HG03520 (cell line): ENCODE data around the gene EGLN3.
"Not testable (repeated sequence)": the region's sequence is repeated elsewhere in the genome, so short reads cannot be mapped to it uniquely, and the experiment has no call there.

Experiments used
- ATAC-seq: cut with Tn5 transposase; IDR thresholded peaks from one replicate; pipeline ENCODE4 v1.9.1; 2021; ENCODE audit warnings: mild to moderate bottlenecking, moderate library complexity; ENCODE audit not compliant: unreplicated experiment

EGLN3 gene

DNA sequence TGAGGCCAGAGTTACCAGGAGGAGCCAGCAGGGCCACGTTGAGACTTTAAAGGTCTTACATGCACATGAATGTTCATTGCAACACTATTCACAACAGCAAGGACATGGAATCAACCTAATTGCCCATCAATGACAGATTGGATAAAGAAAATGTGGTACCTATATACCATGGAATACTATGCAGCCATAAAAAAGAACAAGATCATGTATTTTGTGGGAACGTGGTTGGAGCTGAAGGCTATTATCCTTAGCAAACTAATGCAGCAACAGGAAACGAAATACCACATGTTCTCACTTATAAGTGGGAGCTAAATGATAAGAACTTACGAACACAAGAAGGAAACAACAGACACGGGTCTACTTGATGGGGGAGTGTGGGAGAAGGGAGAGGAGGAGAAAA is 11.6 kb upstream of the EGLN3 start:
- ATAC-seq, result not testable (repeated sequence)

DNA sequence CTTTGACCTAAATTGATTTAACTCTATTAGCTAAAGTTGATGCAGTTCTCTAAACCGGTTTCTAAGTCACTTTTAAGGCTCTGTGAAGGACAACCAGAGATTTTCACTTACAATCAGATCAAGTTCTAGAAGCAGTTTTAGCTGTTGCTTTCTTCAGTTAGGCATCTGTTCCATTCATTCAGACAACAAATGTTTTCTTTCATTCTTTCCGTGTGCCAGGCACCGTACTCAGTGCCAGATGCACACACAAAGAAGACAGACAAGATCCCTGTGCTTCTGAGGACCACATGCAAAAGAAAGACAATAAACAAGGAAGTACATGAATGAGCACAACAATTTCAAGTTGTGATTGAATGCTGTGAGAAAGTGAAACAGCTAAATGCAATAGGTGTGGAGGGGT is 11.1 kb upstream of the EGLN3 start:
- no peak for ATAC-seq

DNA sequence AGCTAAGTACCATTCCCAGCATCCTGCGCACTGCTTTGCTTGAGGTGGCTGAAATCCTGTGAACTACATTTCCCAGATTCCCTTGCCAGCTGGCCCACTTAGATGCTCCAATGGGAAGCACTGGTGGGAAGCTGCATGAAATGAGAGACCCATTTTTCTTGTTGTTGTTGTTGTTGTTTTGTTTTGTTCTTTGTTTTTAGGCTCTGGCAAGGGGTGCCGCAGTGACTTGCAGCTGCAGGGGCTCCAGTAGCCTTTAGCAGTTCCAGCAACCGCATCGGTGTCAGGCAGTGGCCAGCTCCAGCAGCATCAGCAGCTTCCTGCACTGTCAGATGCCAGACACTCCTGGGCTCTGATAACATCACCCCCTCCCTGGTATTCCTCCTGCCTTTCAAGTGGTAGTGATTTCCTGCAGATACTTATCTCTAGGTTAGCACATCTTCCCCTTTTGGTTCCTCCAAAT is 8.8 kb upstream of the EGLN3 start:
- no peak for ATAC-seq

DNA sequence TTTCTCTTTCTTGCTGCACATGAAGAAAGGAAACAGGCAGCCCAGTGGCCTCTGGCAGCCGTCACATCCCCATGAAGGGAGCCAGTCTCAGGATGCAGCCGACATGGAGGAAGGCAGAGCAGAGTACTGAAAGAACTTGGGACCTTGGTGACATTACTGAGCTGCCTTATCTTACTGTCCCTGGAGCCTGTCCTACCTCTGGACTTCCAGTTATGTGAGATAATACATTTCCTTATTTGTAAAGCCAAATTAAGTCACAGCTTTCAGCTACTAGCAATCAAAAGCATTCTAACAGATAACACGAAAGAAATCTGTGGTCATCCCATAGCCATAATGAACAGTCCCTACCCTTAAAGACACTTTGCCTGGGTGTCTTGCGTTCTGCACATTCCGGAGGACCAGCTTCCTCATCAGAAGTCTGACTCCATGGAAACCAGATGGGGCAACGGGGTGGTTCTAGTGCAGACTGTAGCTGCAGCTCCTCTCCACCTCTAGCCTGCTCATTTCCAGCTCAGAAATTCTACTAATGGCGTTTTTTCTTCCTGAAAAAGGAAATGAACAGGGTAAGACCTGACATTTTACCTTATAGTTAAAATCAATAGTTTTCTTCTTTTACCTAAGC is 7.8 kb upstream of the EGLN3 start:
- ATAC-seq, result no peak

DNA sequence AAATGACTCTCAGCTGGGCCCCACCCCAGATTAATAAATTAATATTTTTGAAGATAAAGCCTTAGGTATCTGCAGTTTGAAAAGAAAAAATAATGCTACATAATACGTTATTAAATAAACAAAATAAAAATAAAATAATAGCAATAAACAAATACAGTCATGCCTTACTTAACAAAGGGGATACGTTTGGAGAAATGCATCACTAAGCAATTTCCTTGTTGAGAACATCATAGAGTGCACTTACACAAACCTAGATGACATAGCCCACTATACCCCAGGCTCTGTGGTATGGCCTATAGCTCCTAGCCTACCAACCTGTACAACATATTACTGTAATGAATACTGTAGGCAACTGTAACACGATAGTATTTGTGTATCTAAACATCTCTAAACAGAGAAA is 7.1 kb upstream of the EGLN3 start:
- no peak for ATAC-seq

DNA sequence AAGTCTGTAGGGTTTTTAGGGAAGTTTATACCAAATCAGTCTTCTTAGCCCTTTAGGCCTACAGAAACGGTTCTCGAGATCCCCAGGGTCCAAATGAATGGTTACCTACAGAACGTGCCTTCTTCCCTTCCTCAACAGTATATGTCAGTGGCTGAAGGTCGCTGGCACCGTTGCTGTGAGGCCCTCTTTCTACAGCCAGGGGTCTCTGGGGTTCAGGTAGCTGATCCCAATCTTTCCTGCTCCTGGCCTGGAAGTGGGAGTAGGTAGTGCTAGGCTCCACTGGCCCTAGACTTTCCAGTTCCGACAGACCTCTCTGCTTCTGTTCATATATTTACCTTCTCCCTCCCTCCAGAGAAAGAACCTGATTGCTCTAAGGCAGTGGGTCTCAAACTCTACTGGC is 6.4 kb upstream of the EGLN3 start:
- ATAC-seq, result no peak

DNA sequence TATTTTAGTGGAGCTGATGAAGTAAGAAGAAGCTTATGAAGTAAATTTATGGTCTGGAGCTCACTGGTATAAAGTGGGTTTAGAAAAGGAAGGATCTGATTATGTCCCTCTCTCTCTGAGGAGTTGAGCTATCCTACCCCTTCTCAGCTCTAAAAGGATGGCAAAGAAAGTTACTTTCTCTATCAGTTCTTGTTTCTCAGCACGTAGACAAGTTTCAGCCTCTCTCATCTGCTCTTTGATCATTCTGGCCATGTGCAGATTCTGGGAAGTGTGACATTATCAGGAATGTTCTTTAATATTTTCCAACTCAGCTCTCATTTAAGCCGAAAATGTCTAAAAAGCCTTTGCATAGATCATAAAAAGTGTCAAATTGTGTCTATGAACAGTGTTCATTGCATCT is 5.8 kb upstream of the EGLN3 start:
- ATAC-seq, result no peak

DNA sequence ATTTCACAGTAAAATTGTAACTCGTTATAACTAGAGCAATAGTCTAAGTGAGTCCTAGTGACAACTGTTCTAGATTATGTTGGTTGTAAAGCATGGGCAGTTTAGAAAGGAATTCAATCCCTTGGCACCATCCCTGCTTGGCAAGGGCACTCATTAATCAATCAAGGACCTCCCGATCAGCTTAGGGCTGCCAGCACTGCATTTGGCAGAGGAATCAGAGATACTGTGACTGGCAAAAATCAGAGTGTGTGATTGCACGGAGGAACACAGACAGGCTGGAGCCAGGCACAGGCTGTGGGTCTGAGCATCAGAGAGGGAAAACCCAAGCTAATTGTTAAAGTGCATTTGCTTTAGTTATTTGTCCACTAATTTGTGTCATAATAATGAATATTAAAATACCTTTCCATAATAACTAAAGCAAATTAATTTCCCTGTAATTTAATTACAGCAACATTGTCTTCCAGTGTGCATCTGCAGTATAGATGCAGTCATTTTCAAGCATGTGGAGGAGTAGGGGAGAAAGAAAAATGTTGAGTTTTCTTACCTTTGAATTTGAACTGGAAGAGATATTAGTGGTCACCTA is 3.2 kb upstream of the EGLN3 start:
- no peak for ATAC-seq

DNA sequence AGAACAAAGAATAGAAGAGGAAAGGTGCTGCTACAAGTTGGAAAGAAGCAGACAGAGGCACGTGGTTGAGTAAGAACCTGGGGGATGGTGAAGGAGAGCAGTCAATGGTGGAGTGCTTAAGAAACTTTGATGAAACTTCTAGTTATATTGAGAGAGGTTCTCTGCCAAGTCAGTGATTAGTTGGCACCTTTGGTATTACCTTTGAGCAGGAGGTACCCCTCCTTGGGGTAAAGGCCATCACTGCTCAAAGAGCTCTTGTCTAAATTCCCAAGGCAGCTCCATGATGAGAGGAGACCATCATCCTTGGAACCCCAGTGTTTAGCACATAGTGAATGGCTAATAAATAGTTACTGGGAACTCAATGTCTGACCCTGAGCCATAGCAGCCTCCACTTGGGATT is 1.7 kb upstream of the EGLN3 start:
- ATAC-seq, result no peak

DNA sequence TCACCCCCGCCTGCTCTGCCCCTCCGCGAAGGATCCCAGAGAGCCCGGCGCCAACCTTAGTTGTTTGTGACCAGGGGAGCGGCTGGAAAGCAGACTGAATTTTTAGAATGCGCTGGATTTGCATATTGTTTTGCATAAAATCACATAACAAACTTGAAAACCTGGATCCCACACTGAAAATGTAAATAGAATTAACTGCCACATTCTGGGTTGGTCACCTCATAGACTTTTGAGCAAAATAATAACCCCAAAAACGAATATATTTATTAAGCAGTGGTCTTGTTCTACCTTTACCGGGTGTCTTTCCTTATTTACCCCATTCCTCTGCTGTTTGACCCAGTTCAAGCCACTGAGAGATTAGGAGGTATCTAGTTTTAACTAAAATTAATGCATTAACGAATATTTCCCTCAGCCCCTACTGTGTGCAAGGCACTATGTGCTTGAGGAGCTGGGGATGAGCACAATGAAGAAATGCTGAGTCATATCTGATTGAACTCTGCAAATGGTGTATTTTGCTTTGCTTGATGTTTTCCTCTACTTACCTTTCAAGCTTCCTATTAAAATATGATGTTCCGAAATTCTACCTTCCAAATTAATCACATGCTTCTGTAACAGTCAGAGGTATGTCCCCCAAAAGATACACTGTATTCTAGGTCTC is 438 bp upstream of the EGLN3 start:
- no peak for ATAC-seq

DNA sequence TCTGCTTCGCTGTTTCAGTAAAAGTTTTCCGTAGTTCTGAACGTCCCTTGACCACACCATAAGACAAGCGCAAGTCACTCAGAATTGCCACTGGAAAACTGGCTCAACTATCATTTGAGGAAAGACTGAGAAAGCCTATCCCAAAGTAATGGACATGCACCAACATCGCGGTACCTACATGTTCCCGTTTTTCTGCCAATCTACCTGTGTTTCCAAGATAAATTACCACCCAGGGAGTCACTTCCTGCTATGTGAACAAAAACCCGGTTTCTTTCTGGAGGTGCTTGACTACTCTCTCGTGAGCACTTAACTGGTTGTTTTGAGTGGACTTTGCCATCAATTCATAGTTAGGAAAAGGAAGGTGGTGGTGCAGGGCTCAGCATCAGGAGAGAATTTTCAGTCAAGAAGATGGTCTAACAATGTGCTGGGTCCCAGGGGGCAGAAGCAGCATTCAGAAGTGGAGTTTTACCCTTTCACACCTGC is 1.4 kb downstream of the EGLN3 start:
- ATAC-seq, result no peak

DNA sequence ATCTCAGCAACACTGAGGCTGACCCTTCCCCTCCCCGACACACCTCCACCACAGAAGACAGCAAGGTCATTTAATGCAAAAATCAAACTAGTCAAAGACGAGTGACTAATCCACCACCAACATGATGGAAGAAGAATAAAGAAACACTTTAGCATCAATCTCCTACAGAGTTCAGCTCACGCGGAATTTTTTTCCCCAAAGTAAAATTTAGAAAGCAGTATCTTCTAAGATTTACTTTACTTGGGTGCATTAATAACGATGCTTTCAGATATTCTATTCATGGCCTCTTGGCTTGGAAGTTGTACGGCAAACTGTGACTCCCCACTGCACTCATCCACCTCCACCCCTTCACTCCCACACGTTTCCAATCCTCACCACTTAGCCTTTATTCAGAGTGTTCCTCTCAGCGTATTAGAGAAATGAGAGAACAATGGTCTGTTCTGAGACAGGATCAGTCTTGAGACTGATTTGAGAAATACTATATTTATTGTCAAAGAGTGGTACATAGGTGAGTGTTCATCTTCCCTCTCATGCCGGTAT is 1.9 kb downstream of the EGLN3 start:
- ATAC-seq, result no peak

DNA sequence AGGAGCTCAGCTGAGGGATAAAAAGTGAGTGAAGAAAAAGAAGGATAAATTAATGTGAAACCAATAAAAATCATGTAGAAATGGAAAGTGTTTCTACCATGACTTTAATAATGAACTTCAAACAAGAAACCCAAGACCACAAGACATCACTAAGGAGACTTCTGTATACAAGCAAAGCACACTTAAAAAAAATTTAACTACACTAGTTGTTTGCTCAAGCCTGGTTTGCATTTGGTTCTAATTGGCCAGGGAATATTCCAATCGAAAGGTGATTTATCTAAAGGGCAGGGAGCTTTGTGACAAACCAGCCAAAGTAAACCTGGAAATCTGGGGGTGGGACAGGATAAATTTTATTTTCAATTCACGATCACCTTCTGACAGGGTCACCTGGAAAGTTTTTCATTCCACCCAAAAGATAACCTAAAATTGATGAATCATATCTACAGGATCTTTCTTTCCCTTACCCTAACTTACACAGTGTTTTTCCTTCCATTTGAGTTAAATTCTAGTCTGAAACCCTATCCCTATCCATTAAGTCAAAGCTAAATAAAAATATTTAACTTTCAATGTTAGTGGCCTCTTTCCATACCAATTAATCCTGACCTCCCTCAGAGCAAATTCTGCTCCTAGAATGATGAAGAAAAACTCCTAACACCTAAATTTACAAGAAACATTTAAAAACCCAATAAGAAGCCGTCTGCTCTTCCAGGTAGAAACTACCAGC is 2.6 kb downstream of the EGLN3 start:
- ATAC-seq, result no peak

DNA sequence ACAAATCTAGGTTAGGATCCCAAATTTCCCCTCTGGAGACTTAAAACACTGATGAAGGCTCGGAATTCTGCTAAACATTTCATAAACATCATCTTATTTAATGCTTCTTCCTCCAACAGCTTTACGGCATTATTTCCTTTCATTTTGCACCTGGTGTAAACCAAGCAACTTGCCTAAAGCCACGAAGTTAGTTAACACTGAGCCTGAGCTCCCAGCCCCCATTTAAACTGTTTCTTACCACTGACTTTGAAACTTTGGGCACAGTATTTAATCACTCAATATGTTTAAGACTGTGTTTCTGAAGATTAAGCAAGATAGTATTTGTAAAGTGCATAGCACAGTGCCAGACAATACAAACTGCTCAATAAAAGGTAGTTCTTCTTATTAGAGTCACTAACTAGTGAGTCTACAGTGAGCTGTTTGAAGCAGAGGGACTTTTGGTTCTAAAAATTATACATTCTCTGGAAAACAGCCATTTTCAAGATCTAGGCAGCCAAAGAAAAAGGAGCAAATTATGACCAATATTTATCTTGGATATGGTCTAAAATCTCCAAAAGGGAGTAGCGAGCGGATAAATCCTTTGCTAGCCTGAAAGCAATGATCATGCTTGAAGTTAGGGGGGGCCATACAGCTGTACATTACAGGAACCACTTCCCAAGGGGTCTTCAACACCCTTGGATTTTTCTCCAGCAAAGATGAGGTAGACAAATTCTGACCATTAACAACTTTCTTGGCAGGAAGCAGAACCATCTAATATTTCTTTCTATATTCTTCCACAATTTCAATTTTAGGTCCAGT is 4.0 kb downstream of the EGLN3 start:
- ATAC-seq, result no peak

DNA sequence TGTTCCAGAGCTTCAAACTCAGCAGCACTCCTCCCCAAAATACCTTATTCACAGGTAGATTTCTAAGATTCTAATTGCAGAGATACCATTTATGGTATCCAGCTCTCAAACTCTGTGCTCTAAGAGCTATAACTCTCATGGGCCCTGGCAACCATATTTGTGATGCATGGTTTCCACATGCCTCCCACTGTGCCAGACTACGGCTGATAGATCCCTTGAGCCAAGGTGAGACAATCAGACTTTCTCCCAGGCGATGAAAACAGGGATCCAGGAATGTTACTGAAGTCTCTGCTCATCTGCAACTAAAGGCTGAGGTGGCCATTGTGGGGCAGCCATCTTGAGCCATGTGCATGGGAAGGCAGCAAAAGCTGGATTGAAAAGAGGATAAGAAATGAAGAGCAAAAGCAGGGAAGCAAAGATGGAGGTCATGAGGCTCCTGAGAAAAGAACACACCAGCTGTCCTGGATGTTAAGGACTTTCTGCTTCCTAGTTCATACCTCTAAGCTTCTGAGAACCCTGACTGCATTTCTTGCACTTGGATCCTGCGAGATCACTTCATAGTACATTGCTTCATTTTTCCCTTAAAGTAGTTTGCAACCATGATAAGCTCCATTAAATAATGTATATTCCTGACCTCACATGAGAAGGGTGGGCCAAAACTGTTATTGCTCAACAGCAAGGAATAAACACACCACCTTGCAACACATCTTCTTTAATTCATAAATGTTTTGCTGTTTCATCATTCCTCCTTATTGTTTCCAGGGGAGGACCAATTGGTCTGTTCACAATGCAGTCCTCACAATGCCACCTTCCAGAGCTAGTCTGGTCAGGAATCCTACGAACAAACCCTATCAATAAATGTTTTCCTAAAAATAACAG is 5.4 kb downstream of the EGLN3 start:
- ATAC-seq, result no peak

DNA sequence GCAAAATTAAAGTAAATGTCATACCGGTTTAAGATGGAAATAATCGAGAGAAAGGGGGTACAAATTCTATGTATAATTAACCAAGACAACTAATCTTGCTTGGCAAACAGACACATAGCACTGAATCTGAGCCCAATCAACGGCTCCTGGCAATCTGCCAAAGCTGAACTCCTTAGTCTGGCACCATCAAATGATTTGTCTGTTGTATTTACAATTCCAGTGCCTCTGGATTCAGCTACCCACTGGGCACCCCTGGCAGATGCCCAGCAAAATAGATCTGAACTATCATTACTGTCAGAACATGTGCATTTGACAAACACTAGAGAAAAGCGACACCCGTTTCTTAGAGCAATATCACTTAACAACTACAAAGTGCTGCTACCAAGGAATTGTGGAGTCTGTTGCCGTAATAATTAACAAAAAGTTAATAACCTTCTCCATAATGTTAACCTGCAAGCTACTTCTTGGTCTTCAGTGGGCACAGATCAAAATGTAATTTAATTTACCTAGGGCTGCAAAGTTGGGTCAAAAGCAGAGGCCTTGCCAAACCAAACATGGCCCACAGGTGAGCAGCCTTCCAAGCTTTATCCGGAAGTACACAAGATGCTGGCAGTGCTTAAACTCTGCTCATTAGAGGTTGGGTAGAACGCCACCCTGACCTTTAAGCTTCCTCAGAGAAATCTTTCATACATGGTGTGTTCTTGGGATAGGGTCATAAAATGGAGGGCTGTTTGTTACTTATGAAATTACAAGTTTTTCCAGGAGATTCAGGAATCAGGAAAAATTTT is 7.6 kb downstream of the EGLN3 start:
- no peak for ATAC-seq

DNA sequence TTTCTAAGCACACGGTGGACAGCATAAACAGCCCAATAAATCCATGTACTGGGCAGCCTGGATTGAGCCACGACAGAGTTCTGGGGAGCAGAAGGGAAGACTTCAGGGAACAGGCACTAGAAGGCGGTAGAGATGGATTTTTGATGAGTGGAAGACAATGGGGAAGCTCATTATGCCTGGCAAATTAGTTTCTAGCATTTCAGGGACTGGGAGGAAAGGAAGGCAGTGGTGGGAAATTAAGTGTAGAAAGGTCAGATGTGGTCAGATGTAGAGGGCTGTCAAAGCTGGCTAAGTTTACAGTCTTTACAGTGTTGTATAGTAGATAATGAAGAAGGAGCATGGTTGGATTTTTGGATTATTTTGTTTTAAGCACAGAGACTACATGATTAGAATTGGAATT is 9.2 kb downstream of the EGLN3 start:
- ATAC-seq, result no peak

DNA sequence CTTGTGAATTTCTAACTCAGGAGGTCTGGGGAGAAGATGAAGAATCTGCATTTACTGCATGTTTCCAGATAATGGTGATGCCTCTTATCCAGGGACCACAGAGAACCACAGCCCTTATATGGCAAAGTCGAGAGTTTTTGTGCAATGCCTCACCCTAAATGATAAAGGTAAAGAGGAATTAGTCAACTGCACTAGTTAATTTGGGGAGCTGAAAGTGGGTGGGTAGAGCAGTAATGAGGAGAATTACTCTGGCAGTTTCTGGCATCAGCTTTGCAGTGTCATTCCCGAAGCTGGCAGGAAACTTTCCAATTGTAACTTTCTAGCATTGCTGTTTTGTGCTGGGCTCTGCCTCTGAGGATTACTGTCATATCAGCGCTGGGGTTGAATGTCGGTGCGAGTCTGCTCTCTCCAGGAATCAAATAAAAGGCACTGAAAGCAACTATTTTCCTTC is 10.3 kb downstream of the EGLN3 start:
- no peak for ATAC-seq
